Islet precursor cell (in vitro differentiated cells): Measurements from ENCODE around the gene CBX5.
"Not testable (repeated sequence)": the region's sequence is repeated elsewhere in the genome, so short reads cannot be mapped to it uniquely, and the experiment has no call there.

Source experiments
- DNase-seq: peaks from one replicate; pipeline ENCODE4 v3.0.0-alpha.2; 2018

The CBX5 gene

DNA sequence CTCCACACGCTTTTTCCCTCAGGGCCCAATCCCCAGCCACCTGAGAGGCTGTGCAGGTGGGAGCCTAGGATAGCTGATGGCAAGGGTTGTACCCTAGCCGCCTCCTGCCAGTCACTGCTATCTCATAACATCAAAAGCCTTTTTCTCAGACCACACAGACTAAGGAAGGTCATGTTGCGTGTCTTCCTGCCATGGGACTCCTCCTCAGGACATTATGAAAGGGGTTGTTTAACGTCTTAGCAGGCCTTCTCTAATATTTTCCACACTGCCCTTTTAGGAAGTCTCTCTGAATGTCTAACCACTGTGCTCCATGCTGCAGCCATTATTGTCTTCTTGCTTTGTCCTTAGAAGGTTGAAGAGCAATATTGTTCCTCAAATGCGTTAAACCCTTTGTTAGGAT is 83.5 kb downstream of the CBX5 start:
- DNase-seq, result no peak

DNA sequence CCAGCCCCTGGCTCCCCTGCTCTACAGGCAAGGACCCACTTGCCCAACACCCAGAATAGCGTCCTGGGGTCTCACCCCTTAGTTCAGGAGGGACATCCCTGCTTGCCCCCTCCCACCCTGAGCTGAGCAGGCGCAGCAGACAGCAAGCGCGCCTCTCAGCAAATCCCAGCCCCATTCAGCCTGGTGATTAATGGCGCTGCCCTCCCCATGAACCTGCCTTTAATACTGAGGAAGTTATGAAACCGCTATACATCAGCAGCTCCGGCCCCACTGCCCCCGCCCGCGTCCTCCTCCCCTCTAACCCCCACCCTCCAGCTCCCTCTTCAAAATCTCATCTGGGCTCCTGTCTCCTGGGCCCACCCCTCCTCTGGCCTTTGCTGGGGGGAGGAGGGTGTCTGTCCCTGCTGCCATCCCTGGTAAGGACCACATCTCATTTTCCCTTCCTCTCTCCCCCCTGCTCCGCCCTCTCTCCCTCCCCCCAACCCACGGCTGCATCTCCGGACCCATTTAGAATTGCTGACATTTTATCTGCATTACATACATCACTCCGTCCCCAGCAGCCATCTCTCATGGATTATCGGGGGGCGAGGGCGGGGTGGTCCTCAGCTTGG is 84.1 kb downstream of the CBX5 start:
- no peak for DNase-seq

DNA sequence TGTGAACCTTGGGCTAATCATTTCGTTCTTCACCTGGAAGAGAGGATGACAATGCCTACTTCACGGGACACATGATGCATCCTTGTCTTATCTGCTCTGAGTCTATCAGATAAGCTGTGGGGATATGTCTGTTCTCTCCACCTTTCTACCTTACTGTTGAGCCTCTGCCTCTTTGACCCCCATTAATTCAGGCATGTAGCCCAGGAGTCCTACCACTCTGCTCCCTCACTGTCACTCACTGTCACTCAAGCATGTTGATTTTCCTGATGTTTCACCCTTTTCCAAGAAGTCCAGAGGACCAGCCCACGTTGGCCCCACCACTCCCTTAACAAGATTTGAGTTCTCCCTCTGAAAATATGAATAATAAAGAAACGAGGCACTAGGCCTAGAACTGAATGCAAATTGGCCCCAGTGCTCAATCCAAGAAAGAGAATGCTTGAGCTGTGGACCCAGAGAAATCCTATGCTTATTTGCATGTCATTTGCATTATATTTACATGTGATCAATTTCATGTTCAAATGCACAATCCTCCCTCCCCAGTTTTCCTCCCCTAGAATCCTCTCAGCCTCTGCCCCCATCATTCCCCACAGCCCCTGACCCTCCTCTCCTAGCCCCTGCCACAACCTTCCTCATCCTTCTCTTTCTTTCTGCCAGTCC is 84.7 kb downstream of the CBX5 start:
- DNase-seq, result no peak

DNA sequence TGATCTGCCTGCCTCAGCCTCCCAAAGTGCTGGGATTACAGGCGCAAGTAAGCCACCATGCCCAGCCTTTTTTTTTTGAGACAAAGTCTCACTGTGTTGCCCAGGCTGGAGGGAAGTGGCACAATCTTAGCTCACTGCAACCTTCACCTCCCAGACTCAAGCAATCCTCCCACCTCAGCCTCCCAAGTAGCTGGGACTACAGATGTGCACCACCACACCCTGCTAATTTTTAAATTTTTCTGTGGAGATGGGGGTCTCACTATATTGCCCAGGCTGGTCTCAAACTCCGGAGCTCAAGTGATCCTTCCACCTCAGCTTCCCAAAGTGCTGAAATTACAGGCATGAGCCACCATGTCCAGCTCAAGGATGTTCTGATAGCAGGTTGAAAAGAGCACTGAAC is 85.3 kb downstream of the CBX5 start:
- not testable (repeated sequence) for DNase-seq

- DNase-seq, result no peak
These were observed 86.5 kb downstream of the CBX5 start for GRCh38 chr12:54193434-54193833.

GRCh38 chr12:54191550-54192022 is 88.3 kb downstream of the CBX5 start:
- peak; percentile 95 for DNase-seq

DNA sequence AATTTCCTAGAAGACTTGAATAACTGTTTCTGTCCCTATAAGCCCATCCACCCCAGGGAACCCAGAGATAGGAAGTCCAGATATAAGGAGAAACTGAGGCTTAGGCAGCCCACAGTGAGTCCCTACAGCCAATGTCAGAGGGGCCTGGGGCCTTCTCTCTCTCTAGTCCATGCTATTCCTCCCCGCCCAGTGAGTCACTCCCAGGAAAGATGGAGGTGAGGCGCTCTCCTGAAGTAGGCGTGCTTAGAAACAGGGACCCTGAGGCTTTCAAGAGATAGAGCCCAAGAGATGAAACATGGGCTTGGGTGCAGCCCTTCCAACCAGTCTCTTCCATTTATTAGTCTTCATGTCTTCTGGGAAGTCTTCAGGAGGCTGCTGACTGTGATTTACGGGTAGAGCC is 88.8 kb downstream of the CBX5 start:
- DNase-seq, result no peak

GRCh38 chr12:54189198-54189539 is 90.8 kb downstream of the CBX5 start:
- DNase-seq, result no peak

GRCh38 chr12:54187075-54187474 is 92.8 kb downstream of the CBX5 start:
- no peak for DNase-seq

DNA sequence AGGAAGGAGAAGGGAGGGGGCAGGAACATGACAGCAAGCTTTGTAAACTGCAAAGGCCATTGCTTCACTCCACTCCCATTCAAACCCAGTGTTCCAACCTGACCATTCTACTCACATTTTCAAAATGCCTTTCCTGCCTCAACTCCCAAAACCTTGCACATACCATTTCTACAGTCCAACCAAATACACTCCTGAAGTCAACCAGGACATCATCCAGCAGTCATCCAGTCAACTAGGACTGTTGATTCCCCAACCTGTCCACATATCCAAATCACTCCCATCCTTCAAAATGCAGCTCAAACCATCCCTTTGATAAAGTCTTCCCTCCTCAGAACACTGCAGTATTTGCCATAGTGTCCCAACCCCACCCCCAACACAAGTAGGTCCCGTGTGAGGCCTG is 94.0 kb downstream of the CBX5 start:
- DNase-seq, result no peak

DNA sequence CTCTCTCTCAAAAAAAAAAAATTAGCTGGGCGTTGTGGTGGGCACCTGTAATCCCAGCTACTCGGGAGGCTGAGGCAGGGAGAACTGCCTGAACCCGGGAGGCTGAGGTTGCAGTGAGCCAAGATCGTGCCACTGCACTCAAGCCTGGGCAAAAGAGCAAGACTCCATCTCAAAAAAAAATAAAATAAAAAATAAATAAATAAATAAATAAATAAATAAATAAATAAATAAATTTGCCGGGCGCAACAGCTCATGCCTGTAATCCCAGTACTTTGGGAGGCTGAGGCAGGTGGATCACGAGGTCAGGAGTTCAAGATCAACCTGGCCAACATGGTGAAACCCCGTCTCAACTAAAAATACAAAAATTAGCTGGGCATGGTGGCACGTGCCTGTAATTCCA is 94.6 kb downstream of the CBX5 start:
- not testable (repeated sequence) for DNase-seq

DNA sequence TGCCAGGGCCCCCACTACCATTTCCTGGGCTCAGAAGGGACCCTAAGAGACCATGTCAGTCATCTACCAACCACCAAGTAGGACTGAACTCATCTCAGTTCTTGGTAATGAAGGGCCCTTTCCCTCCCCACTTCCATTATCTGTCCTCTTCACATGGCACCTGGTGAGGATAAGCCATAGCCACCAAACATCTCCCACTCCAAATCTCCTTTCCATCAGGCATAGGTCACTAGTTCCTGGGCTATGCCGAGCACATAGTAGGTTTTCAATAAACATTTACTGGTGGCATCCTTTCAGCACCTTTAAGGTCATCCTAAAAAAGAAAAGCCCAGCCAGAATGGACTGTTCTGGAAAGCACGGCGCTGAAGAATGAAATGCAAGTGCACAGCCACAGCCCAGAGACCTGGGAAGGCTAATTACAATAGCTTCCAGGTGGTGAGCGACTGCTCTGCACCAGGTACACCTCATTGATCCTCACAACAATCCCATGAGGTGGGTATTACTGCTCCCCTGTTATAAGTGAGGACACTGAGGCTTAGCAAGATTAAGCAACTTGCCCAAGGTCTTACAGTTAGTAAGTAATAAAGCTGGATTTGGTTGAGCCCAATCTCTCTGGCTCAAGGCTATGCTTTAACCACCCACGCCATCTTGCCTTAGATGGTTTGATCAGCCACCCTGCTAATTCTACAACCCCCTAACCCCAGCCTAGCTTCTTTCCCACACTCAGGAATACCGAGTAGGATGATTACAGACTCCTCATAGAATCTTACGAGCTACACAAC is 95.7 kb downstream of the CBX5 start:
- no peak for DNase-seq

DNA sequence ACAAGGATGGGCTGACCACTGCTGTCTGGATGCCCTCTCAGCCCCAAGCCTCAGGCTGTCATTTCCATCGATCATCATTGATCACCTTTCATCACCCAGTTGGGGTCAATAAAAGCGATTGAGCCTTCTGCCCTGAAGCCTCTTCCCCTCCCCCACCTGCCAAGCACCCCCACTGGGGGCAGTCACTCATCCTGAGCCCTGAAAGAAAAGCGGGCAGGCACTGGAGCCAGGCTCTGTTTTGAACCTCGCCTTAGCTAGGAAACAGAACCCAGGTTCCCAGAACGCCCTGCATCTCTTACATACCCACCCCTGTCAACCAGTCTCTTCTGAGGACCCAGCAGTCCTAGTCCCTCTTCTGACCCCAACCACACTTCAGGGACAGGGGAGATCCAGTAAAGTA is 96.9 kb downstream of the CBX5 start:
- no peak for DNase-seq

DNA sequence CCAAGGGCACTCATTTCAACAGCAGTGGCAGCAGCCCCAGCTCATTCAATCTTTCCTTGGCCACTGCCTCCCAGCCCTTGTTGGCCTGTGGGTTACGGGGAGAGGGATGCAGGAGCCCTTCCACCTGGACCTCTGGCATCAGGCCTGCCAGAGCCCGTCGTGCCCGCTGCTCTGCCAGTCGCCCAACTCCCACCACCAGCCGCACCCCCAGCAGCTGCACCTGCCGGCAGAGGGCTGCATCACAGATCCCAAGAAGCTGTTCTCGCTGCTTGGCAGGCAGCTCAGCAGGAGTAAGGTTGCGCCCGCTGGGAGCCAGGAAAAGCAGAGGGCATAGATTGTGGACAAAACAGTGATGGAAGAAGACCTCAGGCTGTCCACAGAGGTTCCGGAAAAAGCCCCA is 97.8 kb downstream of the CBX5 start:
- no peak for DNase-seq
